DMS153 treated with DMSO at 0.1 percent for 48 hours (cell line): ENCODE data around the gene SERPIND1.
"Not testable (repeated sequence)": the region's sequence is repeated elsewhere in the genome, so short reads cannot be mapped to it uniquely, and the experiment has no call there.

Source experiments
- DNase-seq: peaks from one replicate; lab custom pipeline; 2025; ENCODE audit not compliant: unreplicated experiment; lab: John Stamatoyannopoulos, UW

SERPIND1 gene

DNA sequence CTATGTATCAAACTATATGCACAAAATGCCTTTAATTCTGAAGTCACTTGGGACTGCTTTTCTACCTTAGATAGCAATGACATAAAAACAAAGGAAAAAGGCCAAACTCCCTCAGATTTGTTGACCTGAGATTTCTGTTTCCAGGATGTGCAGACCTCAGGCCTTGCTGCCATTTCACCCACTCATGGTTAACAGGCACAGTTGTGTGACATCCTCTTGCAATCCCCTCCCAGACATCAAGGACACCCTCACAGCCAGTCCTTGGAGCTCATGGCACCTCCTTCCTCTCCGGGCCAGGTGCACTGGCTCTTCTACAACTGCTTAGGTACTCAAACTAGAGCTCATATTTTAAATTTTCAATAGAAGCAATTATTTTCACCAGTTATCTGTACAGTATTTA, 37.3 kb downstream of the SERPIND1 start:
- DNase-seq, result no peak

DNA sequence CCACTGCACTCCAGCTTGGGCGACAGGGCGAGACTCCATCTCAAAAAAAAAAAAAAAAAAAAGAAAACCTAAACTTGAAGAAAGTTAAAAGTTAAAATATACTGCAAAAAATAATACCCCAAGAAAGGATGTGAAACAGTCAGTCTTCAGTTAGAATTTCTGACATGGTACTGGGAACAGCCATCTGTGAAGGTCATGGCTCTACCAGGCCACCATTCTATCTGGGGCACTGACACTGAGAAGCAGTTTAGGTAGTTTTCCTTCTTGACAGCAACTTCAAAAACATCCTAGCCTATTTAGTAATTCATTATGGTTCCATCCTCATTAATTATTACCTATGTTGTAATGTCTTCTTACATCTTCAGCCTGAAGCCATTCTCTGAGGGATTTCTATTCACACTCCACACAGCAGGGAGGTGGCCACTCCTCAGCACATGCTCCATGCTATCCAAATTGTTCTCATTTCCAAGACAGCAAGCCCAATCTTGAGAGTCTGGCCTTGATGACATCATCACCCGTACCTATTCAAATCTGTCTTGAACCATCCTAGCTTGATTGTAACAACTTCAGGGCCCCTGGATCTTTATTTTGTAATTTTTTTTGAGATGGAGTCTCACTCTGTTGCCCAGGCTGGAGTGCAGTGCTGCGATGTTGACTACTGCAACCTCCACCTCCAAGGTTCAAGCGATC, 38.2 kb downstream of the SERPIND1 start:
- no peak for DNase-seq

DNA sequence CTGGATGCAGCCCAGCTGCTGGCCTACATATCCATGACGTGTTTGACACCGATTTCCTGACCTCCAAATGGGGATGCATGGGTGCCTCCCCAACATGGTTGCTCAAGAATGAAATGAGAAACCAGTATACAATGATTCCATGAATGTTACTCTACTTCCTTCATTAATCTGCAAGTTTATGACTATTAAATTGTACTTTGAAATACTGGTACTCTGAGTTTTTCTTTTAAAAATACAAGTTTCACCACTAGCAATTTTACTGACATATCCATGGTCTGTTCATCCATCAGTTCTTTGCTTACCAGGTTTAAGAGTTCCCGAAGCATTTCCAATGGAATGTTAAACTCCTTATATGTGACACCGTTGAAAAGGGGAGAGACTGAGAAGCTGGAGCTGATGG, 39.1 kb downstream of the SERPIND1 start:
- no peak for DNase-seq

GRCh38 chr22:20814221-20814808, 40.4 kb downstream of the SERPIND1 start:
- no peak for DNase-seq

- no peak for DNase-seq
Measured at GRCh38 chr22:20815477-20816050, 41.7 kb downstream of the SERPIND1 start.

DNA sequence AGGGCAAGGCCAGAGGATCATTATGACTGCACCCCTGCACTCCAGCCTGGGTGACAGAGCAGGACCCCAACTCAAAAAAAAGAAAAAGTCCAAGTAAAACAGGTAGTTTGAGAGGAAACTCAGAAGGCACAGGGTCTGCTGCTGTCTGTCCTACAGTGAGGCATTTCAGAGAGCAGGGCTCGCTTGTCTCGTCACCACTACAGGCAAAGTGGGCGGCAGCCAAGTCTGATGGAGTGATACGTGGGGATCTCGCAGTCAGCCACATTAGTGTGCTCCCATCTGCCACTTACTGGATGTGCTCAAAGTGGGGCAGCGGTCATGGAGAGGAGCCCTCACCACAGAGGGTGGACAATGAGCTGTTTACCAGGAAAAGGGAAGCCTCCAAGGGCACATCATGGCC, 42.6 kb downstream of the SERPIND1 start:
- DNase-seq, result no peak

- DNase-seq, result no peak
Measured at GRCh38 chr22:20818471-20818870, 44.6 kb downstream of the SERPIND1 start.

GRCh38 chr22:20819471-20819870, 45.6 kb downstream of the SERPIND1 start:
- DNase-seq, result no peak

DNA sequence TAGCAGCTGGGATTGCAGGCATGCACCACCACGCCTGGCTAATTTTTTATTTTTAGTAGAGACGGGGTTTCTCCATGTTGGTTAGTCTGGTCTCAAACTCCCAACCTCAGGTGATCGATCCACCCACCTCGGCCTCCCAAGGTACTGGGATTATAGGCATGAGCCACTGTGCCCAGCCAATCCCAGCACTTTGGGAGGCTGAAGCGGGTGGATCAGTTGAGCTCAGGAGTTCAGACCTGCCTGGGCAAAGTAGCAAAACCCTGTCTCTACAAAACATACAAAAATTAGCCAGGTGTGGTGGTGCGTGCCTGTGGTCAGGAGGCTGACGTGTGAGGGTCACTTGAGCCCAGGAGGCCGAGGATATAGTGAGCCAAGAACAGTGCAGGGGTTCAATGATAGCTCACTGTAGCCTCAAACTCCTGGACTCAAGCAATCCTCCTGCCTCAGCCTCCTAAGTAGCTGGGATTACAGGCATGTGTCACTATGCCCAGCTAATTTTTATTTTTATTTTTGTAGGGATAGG, 47.9 kb downstream of the SERPIND1 start:
- not testable (repeated sequence) for DNase-seq

DNA sequence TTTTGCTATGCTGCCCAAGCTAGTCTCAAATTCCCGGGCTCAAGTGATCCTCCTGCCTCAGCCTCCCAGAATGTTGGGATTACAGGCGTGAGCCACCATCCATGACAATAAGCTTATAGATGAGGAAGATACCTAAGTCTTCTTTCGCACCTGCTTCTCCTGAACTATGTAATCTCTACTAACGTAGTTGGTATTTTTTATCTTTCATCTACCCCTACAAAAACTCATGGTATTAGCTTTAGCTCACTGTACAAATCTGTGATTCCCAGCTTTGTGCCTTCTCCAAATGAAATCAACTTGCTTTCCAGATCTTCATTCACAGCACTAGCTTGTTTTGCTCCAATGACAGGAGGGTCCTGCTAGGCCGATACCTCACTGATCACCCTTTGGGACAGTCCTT, 48.3 kb downstream of the SERPIND1 start:
- no peak for DNase-seq

DNA sequence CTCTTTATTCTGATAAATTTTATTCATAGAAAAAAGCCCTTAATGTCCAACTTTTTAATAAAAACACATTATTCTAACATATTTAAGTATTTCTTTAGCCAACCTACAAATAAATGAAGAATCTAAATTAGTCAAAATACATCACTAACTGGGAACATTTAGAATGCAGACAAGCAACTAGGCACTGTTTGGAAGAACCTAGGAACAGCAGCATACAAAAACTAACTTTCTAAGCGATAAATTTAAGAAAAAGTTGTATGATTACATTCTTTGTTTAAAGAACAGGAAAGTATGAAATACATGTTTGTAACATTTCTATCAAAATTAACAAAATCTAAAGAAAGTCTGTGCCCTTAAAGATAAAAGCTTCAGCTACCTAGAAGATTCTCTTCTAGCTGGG, 49.4 kb downstream of the SERPIND1 start:
- no peak for DNase-seq

DNA sequence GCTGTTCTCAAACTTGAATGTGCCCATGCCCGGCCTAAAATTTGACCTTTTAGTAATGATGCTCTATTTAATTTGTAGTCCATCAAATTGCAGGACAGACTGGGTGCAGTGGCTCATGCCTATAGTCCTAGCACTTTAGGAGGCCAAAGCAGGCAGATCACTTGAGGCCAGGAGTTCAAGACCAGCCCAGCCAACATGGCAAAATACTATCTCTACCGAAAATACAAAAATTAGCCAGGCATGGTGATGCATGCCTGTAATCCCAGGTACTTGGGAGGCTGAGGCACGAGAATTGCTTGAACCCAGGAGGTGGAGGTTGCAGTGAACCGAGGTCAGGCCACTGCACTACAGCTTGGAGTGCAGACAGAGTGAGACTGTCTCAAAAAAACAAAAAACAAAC, 51.3 kb downstream of the SERPIND1 start:
- DNase-seq, result not testable (repeated sequence)

GRCh38 chr22:20825624-20826023, 51.7 kb downstream of the SERPIND1 start:
- no peak for DNase-seq

DNA sequence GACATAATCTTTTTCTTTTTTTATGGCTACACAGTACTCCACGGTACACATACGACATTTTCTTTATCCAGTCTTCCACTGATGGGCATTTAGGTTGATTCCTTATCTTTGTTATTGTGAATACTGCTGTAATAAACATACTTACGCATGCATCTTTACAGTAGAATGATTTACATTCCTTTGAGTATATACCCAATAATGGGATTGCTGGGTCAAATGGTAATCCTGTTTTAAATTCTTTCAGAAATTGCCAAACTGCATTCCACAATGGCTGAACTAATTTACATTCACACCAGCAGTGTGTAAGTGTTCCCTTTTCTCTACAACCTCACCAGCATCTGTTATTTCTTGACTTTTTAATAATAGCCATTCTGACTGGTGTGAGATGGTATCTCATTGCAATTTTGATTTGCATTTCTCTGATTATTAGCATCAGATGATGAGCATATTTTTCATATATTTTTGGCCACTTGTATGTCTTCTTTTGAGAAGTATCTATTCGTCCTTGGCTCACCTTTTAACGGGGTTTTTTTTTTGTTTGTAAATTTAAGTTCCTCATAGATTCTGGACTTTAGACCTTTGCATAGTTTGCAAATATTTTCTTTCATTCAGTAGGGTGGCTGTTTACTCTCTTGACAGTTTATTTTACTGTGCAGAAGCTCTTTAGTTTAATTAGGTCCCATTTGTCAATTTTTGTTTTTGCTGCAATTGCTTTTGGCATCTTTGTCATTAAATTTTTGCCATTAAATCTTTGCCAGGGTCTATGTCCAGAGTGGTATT, 52.6 kb downstream of the SERPIND1 start:
- not testable (repeated sequence) for DNase-seq

DNA sequence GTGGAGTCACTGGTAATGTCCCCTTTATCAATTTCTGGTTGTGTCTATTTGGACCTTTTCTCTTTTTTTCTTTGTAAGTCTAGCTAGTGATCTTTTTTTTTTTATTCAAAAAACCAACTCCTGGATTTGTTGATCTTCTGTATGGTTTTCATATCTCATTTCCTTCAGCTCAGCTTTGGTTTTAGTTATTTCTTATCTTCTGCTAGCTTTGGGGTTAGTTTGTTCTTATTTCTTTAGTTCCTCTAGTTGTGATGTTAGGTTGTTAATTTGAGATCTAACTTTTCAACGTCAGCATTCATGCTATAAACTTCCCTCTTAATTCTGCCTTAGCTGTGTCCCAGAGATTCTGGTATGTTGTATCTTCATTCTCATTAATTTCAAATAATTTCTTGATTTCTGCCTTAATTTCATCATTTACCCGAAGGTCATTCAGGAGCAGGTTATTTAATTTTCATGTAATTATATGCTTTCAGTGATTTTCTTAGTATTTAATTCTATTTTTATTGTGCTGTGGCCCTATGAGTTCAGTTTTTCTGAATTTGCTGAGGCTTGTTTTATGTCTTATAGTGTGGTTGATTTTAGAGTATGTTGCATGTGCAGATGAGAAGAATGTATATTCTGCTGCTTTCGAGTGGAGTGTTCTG, 55.7 kb downstream of the SERPIND1 start:
- DNase-seq, result no peak

GRCh38 chr22:20833225-20833665, 59.3 kb downstream of the SERPIND1 start:
- no peak for DNase-seq

DNA sequence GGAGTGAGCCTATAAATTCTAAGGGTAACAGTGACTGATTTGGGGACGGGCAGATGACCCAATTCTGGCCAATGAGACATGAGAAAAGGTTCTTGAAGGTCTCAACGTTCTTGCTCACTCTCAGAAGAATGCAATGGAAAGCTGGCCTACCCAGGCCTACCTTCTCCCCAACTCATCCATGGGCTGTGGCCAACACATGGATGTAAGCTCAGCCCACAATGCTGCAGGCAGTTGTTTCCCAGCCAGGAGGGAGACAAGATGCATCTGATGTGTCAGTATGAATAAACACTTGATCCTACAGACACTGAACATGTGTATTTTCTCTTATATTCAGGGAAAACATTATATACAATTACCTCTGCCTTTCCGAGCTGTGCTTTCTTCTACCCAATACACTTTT, 60.3 kb downstream of the SERPIND1 start:
- DNase-seq, result no peak

DNA sequence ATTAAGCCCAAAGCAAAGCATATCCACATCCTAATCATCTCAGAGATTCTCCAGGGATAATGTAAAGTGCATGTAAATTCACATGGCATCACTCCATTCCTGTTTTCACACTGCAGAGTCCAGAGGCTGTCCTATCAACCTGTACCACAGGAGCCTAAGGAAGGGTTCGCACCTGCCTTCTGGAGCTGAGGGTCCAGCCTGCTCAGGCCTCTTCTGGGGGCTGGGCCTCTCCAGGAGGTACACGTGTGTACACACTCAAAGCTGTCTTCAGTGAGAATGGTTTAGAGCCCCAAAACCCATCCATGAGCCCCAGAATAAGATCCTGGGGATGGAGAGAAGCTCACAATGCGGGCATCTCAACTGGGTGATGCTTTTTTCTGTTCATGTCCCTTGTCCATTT, 60.8 kb downstream of the SERPIND1 start:
- no peak for DNase-seq
